Gastrocnemius medialis (tissue), 4 donors: ENCODE data around the gene PET117. TPM values are rescaled to one million over a fixed set of nuclear protein-coding genes. Genes with fewer than 3 reads are reported as not detected.
A peak's percentile ranks its signal among the peaks of the same experiment; 100 is the strongest.

Experiments used
- ATAC-seq, 2 donors: fragments of 150-250 bp; one replicate each; pipeline ENCODE4 v1.9.1; 2016
- DNase-seq, 2 donors: peaks; one replicate each; pipeline ENCODE4 v3.0.0-alpha.2; 2019
- H3K27ac ChIP-seq, 4 donors: fragments of 200-600 bp; sonication (generic); 1 replicate in 1 of 4; 2 replicates in 3 of 4; pipeline ENCODE4 v1.5.1; 2016 to 2018; ENCODE audit warnings: mild to moderate bottlenecking in 2 of 4, moderate library complexity in 1 of 4
- H3K27me3 ChIP-seq, 3 donors: fragments of 200-600 bp; sonication (generic) in 2 of 3; 1 replicate in 1 of 3; 2 replicates in 2 of 3; pipeline versions ENCODE4 v1.5.1 to v1.6.0; 2016 to 2019; ENCODE audit warnings: mild to moderate bottlenecking in 1 of 3, moderate library complexity in 1 of 3
- H3K36me3 ChIP-seq, 2 donors: fragments of 200-600 bp; sonication (generic) in 1 of 2; one replicate each; pipeline ENCODE4 v1.5.1; 2017 to 2018
- H3K4me1 ChIP-seq, 2 donors: fragments of 200-600 bp; sonication (generic) in 1 of 2; one replicate each; pipeline ENCODE4 v1.5.1; 2016 to 2017; ENCODE audit warnings: mild to moderate bottlenecking in 2 of 2
- H3K4me3 ChIP-seq, 4 donors: fragments of 200-600 bp; sonication (generic) in 3 of 4; 1 replicate in 1 of 4; 2 replicates in 3 of 4; pipeline ENCODE4 v1.5.1; 2016 to 2019; ENCODE audit warnings: mild to moderate bottlenecking in 2 of 4
- H3K9me3 ChIP-seq, 3 donors: fragments of 200-600 bp; sonication (generic) in 2 of 3; 1 replicate in 1 of 3; 2 replicates in 2 of 3; pipeline ENCODE4 v1.5.1; 2016 to 2019
- POLR2A ChIP-seq, 2 donors: fragments of 450-650 bp; IDR thresholded peaks; one replicate each; pipeline ENCODE4 v1.6.1; 2017; ENCODE audit warnings: antibody characterized with exemption in 2 of 2, mild to moderate bottlenecking in 2 of 2, moderate library complexity in 2 of 2
- in situ Hi-C, 4 donors: fragments of 200-750 bp; cut with MboI; loops; one replicate each; pipeline versions ENCODE4 v1.15.0 to v1.8.0; 2017; ENCODE audit warnings: low sequenced_read_pairs in 4 of 4
- intact Hi-C: fragments of 100-400 bp; cut with DNase I; formaldehyde crosslinking; loops from one replicate; pipeline ENCODE4 v1.15.1; 2023; ENCODE audit warnings: low total_unique reads
- total RNA-seq, 4 donors: library from RNA; depleted of rRNA; stranded (reverse); fragments of >200 nt; gene quantifications; one replicate each; pipeline versions ENCODE4 v1.1.0 to v1.2.3, GENCODE V29; 2016
- TF ChIP-seq, protein P1 (sequence below), 5 experiments: fragments of 450-650 bp in 3 of 5; fragments of 200-600 bp in 2 of 5; sonication (generic) in 2 of 5; IDR thresholded peaks in 4 of 5; conservative IDR thresholded peaks in 1 of 5; 1 replicate in 4 of 5; 2 replicates in 1 of 5; pipeline ENCODE4 v1.5.1; 2016 to 2019; ENCODE audit warnings: antibody characterized with exemption in 5 of 5, mild to moderate bottlenecking in 3 of 5, moderate library complexity in 3 of 5

The PET117 gene
- total RNA-seq, 4 donors from 2014 or later, result 14.4 to 28.2 (median 16.7) TPM

DNA sequence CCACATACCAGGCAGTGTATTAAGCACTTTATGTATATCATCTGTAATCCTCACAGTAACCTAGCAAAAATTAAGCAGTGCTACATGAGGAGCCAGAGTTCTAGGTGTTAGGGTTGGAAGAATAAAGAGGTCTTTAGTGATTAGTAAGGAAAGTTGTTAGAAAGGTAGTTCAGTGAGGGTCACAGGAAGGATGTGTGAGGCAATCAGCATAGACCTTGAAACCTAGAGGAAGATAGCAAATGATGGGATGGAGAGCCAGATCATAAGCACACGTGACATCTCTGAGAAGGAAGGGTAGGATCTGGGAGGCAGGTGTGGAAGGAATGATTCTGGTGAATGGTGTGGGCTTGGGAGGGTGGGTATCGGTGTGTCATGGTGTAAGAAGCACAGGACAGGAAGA is 2.2 kb downstream of the PET117 start:
- H3K36me3 ChIP-seq, result peaks cover 0 to 15% of the 10 kb centered on the region in 2 donors
- ATAC-seq, result no peak
- in situ Hi-C loops, result loop anchor here in 2 of 4 donors (5.0 to 25.0 kb wide), 4 partner anchors 145 to 322 kb away; partner anchors contain the start of genes ZNF133 (in 2 of the 2), DZANK1 (in 1 of the 2), MGME1 (in 1 of the 2) and POLR3F (in 1 of the 2)
- TF ChIP-seq POLR2A (IDR thresholded peaks at IDR 0.05), result no peak
- TF ChIP-seq, protein P1, sequence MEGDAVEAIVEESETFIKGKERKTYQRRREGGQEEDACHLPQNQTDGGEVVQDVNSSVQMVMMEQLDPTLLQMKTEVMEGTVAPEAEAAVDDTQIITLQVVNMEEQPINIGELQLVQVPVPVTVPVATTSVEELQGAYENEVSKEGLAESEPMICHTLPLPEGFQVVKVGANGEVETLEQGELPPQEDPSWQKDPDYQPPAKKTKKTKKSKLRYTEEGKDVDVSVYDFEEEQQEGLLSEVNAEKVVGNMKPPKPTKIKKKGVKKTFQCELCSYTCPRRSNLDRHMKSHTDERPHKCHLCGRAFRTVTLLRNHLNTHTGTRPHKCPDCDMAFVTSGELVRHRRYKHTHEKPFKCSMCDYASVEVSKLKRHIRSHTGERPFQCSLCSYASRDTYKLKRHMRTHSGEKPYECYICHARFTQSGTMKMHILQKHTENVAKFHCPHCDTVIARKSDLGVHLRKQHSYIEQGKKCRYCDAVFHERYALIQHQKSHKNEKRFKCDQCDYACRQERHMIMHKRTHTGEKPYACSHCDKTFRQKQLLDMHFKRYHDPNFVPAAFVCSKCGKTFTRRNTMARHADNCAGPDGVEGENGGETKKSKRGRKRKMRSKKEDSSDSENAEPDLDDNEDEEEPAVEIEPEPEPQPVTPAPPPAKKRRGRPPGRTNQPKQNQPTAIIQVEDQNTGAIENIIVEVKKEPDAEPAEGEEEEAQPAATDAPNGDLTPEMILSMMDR (IDR thresholded peaks at IDR 0.05 in 4 of 5, conservative IDR thresholded peaks at IDR 0.05 in 1 of 5), result no peak
- peaks cover 22 to 26% of the 10 kb centered on the region in 2 donors for H3K4me1 ChIP-seq
- no peak overlapping the region for H3K27ac ChIP-seq
- DNase-seq, result no peak
- no peaks in the 10 kb centered on the region for H3K9me3 ChIP-seq
- peak overlapping the region in 1 of 4 donors; percentile 85 for H3K4me3 ChIP-seq
- intact Hi-C loops, result loop anchor here (2.0 to 10.0 kb wide), 3 partner anchors 13 to 455 kb away; partner anchors contain the start of genes MGME1, RRBP1 and SNX5
- no peaks in the 10 kb centered on the region for H3K27me3 ChIP-seq

DNA sequence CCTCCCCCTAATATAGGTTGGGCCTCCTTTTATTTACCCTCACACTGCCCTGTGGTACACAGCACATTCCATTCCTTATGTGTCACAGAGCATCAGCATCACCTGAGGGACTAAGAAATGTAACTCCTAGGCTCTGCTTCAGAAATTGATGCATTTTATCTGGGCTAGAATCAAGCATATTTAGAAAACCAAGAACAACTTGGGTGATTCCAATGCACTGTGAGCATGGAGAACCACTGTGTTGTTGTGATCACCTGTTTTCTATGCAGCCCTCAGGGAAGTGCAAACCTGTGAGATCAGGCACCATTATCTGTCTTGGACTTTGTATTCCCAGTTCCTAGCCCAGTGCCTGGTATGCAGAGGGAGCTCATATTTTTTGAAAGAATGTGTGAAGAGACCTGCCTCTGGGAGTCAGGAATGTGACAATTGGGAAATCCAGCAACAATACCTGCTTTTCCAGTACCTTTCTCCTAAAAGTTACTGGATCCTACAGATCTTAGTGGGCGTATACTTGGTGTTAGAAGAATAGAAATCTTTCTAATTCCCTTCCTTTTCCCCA is 7.0 kb downstream of the PET117 start:
- intact Hi-C loops (no loop called here), in situ Hi-C loops (loop anchor here in 2 of 4 donors (25.0 kb wide), 2 partner anchors 182 to 318 kb away; partner anchors contain the start of genes DZANK1 (in 1 of the 2), MGME1 (in 1 of the 2), POLR3F (in 1 of the 2) and SNX5 (in 1 of the 2))
- DNase-seq (no peak), ATAC-seq (no peak)
- Histone ChIP-seq H3K36me3 (peaks cover 0 to 24% of the 10 kb centered on the region in 2 donors), H3K9me3 (no peaks in the 10 kb centered on the region), H3K4me3 (no peak overlapping the region), H3K4me1 (peaks cover 7 to 11% of the 10 kb centered on the region in 2 donors), H3K27ac (no peak overlapping the region), H3K27me3 (no peaks in the 10 kb centered on the region)
- TF ChIP-seq, protein P1 (IDR thresholded peaks at IDR 0.05 in 4 of 5, conservative IDR thresholded peaks at IDR 0.05 in 1 of 5), result no peak
- TF ChIP-seq POLR2A (IDR thresholded peaks at IDR 0.05), result no peak

DNA sequence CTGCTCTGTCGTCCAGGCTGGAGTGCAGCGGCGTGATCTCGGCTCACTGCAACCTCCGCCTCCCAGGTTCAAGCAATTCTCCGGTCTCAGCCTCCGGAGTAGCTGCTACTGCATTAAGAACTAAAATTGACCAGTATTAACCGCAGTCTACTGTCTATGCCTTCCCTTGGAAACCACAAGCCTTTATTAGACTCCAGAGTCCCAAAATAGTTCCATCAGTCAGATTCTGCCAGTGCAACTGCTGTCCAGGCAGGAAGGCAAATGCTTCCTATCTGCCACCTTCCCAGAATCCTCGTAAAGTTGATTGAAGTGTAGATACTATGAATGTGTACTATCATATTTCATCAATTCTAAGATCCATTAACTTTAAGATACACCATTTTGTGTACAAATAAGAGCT is 16.7 kb downstream of the PET117 start:
- in situ Hi-C loops, result loop anchor here in 1 of 4 donors (25.0 kb wide), 1 partner anchor 92 kb away; the partner anchor contains the start of gene OVOL2
- H3K27ac ChIP-seq, result no peak overlapping the region

DNA sequence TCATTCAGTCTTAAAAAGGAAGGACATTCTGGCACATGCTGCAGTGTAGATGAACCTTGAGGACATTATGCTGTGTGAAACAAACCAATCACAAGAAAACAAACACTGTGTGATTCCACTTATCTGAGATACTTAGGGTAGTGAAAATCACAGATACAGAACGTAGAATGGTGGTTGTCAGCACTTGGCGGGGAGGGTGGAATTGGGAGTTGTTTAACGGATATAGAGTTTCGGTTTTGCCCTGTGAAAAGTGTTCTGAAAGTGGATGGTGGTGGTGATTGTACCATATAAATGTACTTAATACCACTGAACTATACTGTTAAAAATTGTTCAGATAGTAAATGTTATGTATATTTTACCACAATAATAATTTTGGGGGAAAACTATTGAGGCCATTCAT is 18.4 kb downstream of the PET117 start:
- Histone ChIP-seq H3K27me3 (no peaks in the 10 kb centered on the region), H3K9me3 (no peaks in the 10 kb centered on the region), H3K4me3 (no peak overlapping the region), H3K36me3 (peaks cover 0 to 40% of the 10 kb centered on the region in 2 donors), H3K4me1 (peaks cover 3 to 11% of the 10 kb centered on the region in 2 donors), H3K27ac (no peak overlapping the region)
- DNase-seq (no peak), ATAC-seq (no peak)
- TF ChIP-seq, protein P1 (IDR thresholded peaks at IDR 0.05 in 4 of 5, conservative IDR thresholded peaks at IDR 0.05 in 1 of 5), result no peak
- no peak for TF ChIP-seq POLR2A (IDR thresholded peaks at IDR 0.05)
- intact Hi-C loops (no loop called here), in situ Hi-C loops (loop anchor here in 1 of 4 donors (25.0 kb wide), 1 partner anchor 94 kb away; the partner anchor contains the start of gene OVOL2)

More for the DNA sequence above, 16.7 kb downstream of the PET117 start:
- no peak for DNase-seq
- no peaks in the 10 kb centered on the region for H3K9me3 ChIP-seq
- no peak for TF ChIP-seq POLR2A (IDR thresholded peaks at IDR 0.05)
- TF ChIP-seq, protein P1 (IDR thresholded peaks at IDR 0.05 in 4 of 5, conservative IDR thresholded peaks at IDR 0.05 in 1 of 5), result no peak
- no peaks in the 10 kb centered on the region for H3K27me3 ChIP-seq
- H3K4me3 ChIP-seq, result no peak overlapping the region
- peaks cover 3 to 11% of the 10 kb centered on the region in 2 donors for H3K4me1 ChIP-seq
- no peak for ATAC-seq
- H3K36me3 ChIP-seq, result peaks cover 0 to 31% of the 10 kb centered on the region in 2 donors
- intact Hi-C loops, result no loop called here
